Ammon's horn (tissue), 1 donor: ENCODE measurements around the gene CCDC85B.
A peak's percentile ranks its signal among the peaks of the same experiment; 100 is the strongest.
"Not testable (repeated sequence)": the region's sequence is repeated elsewhere in the genome, so short reads cannot be mapped to it uniquely, and the experiment has no call there.

Source experiments
- DNase-seq: peaks from one replicate; pipeline ENCODE4 v3.0.0-alpha.2; 2016; ENCODE audit warnings: low spot score

Gene CCDC85B

DNA sequence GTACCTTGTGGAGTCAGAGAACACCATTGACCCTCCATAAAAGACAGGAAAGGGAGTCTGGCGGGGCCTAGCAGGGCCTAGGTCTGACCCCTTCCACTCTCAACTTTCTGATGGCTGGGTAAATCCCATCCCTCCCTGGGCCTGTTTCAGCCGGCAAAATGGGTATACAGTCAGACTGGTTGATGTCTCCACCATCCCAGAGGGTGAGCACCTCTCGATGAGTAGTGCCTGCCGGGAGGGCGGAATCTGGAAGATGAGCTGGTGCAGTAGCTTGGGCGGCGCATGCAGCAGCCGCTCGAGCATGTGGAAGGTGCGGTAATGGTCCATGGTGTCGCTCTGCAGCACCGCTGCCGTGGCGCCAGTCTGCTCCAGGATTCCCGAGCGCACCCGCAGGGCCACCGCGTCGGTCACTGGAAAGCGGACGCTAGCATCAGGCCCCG lies 2.7 kb upstream of the CCDC85B start:
- no peak for DNase-seq

DNA sequence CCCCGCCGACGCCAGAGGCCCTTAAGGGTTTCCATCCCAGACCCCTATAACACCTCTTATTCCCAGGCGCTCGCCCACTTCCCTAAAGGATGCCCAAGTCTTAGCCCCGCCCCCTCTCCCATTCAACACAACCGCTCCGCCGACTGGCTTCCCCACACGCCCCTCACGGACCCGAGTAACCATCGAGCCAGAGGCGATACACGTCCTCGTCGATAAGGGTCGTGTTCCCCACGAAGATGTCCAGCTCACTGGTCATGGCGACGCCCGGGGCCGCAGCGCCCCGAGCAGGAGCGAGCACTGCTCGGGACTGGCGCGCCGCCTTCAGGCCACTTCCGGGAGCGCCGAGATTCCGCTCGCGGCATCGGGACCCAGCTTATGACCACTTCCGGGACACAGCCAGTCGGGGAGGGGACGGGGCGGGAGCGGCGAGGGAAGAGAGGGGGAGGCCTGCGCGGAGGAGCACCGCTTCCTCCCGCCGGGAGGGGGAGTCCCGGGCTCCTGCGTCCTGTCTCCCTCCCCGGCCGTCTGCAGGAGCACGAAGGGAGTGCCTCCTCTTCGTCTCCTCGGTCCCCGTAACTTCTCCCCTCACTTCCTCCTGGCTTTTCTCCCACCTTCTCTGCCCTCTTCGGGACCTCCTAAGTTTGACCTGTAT lies 2.2 kb upstream of the CCDC85B start, which contains the start of gene FIBP:
Gene FIBP (minus strand): TSS at position 309 of the 652 bp plus-strand sequence. CDS start 53 bp downstream, at position 256.
- peak; percentile 98 for DNase-seq

DNA sequence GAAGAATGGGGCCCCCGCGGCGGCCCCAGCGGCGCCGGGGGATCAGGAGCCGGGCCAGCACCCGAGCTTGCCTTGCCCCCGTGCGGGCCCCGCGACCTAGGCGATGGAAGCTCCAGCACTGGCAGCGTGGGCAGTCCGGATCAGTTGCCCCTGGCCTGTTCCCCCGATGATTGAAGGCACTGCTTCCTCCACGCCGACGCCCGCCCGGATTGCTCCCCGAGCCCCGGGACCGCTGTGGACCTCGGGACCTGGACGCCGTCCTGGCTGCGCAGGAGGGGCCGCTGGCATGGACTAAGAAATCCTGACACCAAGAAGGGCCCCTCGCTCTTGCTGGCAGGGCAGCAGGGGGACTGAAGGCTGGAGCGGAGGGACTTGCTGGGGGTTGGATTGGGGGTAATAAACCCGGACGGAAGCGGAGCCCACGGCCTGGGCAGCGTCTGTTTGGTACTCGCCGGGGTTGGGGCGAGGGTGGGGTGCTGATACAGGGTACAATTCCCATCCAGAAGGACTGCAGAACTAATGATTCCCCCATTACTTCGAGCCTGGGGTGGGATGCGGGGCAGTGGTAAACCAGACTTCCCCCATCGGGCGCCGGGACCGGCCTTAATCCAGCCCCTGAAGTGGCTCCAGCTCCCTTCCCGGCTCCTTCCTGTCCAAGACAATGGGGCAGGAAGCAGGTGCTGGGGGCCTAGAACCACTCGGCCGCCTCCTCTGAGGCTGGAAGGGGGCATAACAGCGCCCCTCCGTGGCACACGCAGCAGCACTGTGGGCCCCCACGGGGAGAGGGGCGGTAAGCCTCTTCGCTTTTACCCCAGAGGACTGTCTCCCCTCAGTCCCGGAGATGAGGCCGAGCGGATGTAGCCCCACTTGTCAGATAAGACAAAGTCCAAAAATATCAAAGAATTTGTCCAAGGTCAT lies 1.0 kb downstream of the CCDC85B start:
- DNase-seq, result no peak

DNA sequence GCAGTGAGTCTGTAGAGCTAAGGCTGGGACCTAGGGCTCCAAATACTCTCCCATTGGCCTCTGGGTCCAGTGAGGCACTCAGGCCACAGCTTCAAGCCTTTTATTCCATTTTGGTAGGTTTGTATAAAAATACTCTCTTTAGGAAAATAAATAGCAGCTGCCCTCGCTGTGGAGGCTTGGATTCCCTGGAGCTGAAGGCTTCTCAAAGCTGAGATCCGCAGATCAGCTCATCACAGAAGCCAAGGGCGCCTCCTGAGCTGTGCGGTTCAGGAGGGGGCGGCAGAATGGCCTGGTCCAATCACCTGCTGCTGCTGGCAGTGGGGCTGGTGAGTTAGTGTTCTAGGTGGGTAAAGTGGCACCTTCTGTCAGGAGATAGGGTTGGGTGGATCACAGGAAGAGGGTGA lies 1.7 kb downstream of the CCDC85B start:
- not testable (repeated sequence) for DNase-seq

GRCh38 chr11:65892661-65893317 lies 2.3 kb downstream of the CCDC85B start:
- DNase-seq, result no peak

- peak; percentile 60 for DNase-seq
These were observed 3.6 kb downstream of the CCDC85B start for GRCh38 chr11:65894034-65894591.

- DNase-seq, result no peak
These were observed 5.1 kb downstream of the CCDC85B start for GRCh38 chr11:65895482-65895981.

- DNase-seq, result no peak
These were observed 5.8 kb downstream of the CCDC85B start for GRCh38 chr11:65896034-65896999.

DNA sequence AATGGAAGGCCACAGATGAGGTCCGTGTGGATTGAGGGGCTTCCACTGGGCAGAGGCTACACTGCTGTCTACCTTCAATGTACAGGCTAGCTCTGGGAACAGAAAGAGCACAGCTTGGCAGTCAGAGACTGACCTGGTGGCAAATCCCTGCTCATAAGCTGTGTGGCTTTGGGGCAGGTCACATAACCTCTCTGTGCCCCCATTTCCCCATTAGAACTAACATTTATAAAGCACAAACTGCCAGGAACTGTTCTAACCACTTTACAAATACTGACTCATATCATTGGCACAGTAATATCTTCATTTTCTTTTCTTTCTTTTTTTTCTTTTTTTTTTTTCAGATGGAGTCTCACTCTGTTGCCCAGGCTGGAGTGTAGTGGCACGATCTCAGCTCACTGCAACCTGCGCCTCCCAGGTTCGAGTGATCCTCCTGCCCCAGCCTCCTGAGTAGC lies 6.6 kb downstream of the CCDC85B start:
- no peak for DNase-seq

GRCh38 chr11:65898656-65899355 lies 8.3 kb downstream of the CCDC85B start:
- DNase-seq, result no peak

GRCh38 chr11:65899356-65900124 lies 9.1 kb downstream of the CCDC85B start:
- DNase-seq, result no peak

DNA sequence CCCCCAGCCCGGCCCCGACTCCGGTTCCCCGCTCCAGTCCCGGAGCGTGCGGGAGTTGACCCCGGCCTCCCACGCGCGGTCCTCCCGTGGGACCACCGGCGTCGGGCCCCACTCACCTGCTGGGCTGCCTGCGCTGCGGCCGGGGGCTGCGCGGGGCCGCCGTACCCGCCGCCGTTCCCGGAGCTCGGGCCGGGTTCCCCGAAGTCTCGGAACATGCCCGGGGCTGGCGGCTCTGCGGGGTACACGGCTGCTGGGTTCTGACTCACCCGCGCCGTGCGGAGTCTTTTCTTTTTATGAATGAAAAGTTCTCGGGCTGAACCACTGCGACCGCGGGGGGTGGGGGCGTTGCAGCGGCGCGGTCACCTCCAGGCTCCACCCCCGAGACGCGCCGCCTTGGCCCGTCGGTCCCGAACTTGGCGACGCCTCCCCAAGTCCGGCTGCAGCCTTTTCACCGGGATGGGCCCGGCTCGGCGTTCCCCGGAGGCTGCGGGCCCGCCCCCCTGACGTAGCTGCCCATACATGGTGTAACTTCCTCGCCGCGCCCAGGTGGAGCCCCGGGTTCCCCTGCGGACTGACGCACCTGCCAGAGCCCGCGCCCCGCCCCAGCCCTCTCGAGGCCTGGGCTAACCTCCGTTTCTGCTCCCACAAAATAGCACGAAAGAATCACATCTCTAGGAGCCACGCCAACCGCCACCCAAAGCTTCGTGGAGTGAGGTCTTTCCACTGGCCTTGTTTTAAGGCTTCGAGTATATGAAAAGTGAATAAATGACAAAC lies 9.8 kb downstream of the CCDC85B start, which contains the start of gene FOSL1:
Gene FOSL1 (minus strand): TSS at position 264 of the 774 bp plus-strand sequence. CDS start 49 bp downstream, at position 215.
- peak; percentile 73 for DNase-seq

DNA sequence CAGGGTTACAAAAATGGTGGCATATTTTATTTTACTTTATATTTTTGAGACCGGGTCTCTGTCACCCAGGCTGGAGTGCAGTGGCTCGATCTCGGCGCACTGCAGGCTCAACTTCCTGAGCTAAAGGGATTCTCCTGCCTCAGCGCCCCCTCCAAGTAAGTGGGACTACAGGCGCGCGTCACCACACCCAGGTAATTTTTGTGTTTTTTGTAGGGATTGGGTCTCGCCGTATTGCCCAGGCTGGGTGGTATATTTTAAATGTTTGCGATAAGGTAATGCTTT lies 10.4 kb downstream of the CCDC85B start:
- DNase-seq, result no peak

DNA sequence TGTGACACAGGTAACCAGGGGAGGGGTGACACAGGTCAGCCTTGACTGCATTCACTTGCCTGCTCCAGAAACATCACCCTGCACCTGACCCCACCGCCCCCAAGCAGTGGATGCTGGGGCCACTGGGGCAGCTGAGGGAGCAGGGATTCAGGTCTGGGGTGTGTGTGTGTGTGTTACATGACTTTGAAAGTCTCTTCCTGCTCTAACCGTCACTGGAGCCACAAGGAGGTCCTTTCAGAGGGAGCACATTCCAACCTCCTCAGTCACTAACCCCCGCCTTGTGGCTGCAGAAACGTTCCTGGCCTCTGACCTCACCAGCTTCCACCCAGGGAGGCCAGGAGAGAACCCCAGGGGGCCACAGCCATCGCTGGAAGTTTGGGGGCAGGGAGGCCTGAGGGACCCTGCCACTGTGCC lies 12.6 kb downstream of the CCDC85B start:
- no peak for DNase-seq

GRCh38 chr11:65903715-65904114 lies 13.2 kb downstream of the CCDC85B start:
- DNase-seq, result no peak

GRCh38 chr11:65906602-65907001 lies 16.1 kb downstream of the CCDC85B start:
- no peak for DNase-seq

DNA sequence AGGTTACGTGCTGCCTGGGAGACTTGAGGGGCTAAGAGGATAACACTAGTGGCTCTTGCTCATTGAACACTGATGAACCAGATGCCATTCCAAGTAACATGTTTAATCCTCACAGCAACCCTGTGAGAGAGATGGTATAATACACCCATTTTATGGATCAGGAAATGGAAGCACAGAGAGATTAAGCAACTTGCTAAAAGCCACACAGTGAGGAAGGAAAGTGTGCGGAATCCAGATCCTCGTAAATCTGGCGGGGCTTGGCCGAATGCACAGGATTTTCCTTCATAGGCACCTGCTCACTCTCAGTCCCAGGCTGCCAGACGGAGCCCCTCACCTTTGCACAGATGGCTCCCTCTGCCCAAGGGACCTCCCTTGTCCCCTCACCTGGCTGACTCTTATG lies 17.4 kb downstream of the CCDC85B start:
- no peak for DNase-seq
